ENCODE measurements around the gene PPP1R8.
A peak's percentile ranks its signal among the peaks of the same experiment; 100 is the strongest.

PPP1R8 gene

GRCh38 chr1:27858949-27859576 lies 28.5 kb downstream of the PPP1R8 start:
- H3K36me3 Mint-ChIP-seq (ENCODE audit: low read depth) = peaks cover 6% of the 10 kb centered on the region
- no peak overlapping the region for H3K4me3 Mint-ChIP-seq
- H3K9me3 Mint-ChIP-seq = peaks cover 2% of the 10 kb centered on the region
- no peak for TF ChIP-seq CTCF (IDR thresholded peaks at IDR 0.05; ENCODE audit: unreplicated experiment in 3 of 3)
- peaks cover 6% of the 10 kb centered on the region for H3K4me1 Mint-ChIP-seq
- no peaks in the 10 kb centered on the region for H3K27me3 Mint-ChIP-seq (ENCODE audit: low read depth)
- no peak overlapping the region for H3K27ac Mint-ChIP-seq

GRCh38 chr1:27861436-27861835 lies 30.9 kb downstream of the PPP1R8 start:
- no peaks in the 10 kb centered on the region for H3K27me3 Mint-ChIP-seq (ENCODE audit: low read depth)
- no peak overlapping the region for H3K4me3 Mint-ChIP-seq
- no peaks in the 10 kb centered on the region for H3K9me3 Mint-ChIP-seq
- H3K36me3 Mint-ChIP-seq (ENCODE audit: low read depth) = no peaks in the 10 kb centered on the region
- no peak overlapping the region for H3K27ac Mint-ChIP-seq
- TF ChIP-seq CTCF (IDR thresholded peaks at IDR 0.05; ENCODE audit: unreplicated experiment in 3 of 3) = no peak
- peaks cover 6% of the 10 kb centered on the region for H3K4me1 Mint-ChIP-seq

- no peaks in the 10 kb centered on the region for H3K9me3 Mint-ChIP-seq
Measured at GRCh38 chr1:27862004-27862403, 31.4 kb downstream of the PPP1R8 start.

GRCh38 chr1:27862671-27863537 lies 32.3 kb downstream of the PPP1R8 start:
- Mint-ChIP-seq H3K36me3 (ENCODE audit: low read depth) (no peaks in the 10 kb centered on the region), H3K4me3 (no peak overlapping the region), H3K27ac (peak overlapping the region in 1 of 3 experiments; percentile 11), H3K27me3 (ENCODE audit: low read depth) (no peaks in the 10 kb centered on the region), H3K9me3 (no peaks in the 10 kb centered on the region), H3K4me1 (peaks cover 6% of the 10 kb centered on the region)
- no peak for TF ChIP-seq CTCF (IDR thresholded peaks at IDR 0.05; ENCODE audit: unreplicated experiment in 3 of 3)

More at GRCh38 chr1:27862004-27862403, 31.4 kb downstream of the PPP1R8 start:
- peaks cover 6% of the 10 kb centered on the region for H3K4me1 Mint-ChIP-seq
- TF ChIP-seq CTCF (IDR thresholded peaks at IDR 0.05; ENCODE audit: unreplicated experiment in 3 of 3) = no peak
- H3K27me3 Mint-ChIP-seq (ENCODE audit: low read depth) = no peaks in the 10 kb centered on the region
- H3K27ac Mint-ChIP-seq = no peak overlapping the region
- H3K36me3 Mint-ChIP-seq (ENCODE audit: low read depth) = no peaks in the 10 kb centered on the region
- no peak overlapping the region for H3K4me3 Mint-ChIP-seq

GRCh38 chr1:27863538-27863915 lies 32.9 kb downstream of the PPP1R8 start:
- no peaks in the 10 kb centered on the region for H3K36me3 Mint-ChIP-seq (ENCODE audit: low read depth)
- no peak for TF ChIP-seq CTCF (IDR thresholded peaks at IDR 0.05; ENCODE audit: unreplicated experiment in 3 of 3)
- H3K9me3 Mint-ChIP-seq = no peaks in the 10 kb centered on the region
- no peak overlapping the region for H3K27ac Mint-ChIP-seq
- no peak overlapping the region for H3K4me3 Mint-ChIP-seq
- H3K27me3 Mint-ChIP-seq (ENCODE audit: low read depth) = no peaks in the 10 kb centered on the region
- peaks cover 6% of the 10 kb centered on the region for H3K4me1 Mint-ChIP-seq
